Activated naive CD4-positive, alpha-beta T cell treated with anti-CD3 and anti-CD28 coated beads, Interleukin-2, amount 50 U/mL, for 24 hours (primary cell): Measurements from ENCODE around the gene CACNA1B.

Source experiments
- H3K27ac Mint-ChIP-seq: one replicate; pipeline ENCODE4 v1.8.0; 2021; ENCODE audit warnings: mild to moderate bottlenecking, mixed read lengths
- H3K27me3 Mint-ChIP-seq: one replicate; pipeline ENCODE4 v1.8.0; 2021; ENCODE audit warnings: mixed read lengths
- H3K36me3 Mint-ChIP-seq: one replicate; pipeline ENCODE4 v1.8.0; 2021; ENCODE audit warnings: mixed read lengths
- H3K4me1 Mint-ChIP-seq: one replicate; pipeline ENCODE4 v1.8.0; 2021; ENCODE audit warnings: mixed read lengths
- H3K4me3 Mint-ChIP-seq: one replicate; pipeline ENCODE4 v1.8.0; 2021; ENCODE audit warnings: mild to moderate bottlenecking, mixed read lengths
- H3K9me3 Mint-ChIP-seq: one replicate; pipeline ENCODE4 v1.8.0; 2021; ENCODE audit warnings: mixed read lengths

Gene CACNA1B

GRCh38 chr9:137892424-137893191 is 15.0 kb downstream of the CACNA1B start:
- H3K27ac Mint-ChIP-seq: no peak overlapping the region
- no peaks in the 10 kb centered on the region for H3K4me1 Mint-ChIP-seq
- no peak overlapping the region for H3K4me3 Mint-ChIP-seq
- H3K27me3 Mint-ChIP-seq: no peaks in the 10 kb centered on the region
- no peaks in the 10 kb centered on the region for H3K36me3 Mint-ChIP-seq
- no peaks in the 10 kb centered on the region for H3K9me3 Mint-ChIP-seq

- no peaks in the 10 kb centered on the region for H3K36me3 Mint-ChIP-seq
- no peak overlapping the region for H3K27ac Mint-ChIP-seq
Measured at GRCh38 chr9:137893670-137894069, 16.1 kb downstream of the CACNA1B start.

GRCh38 chr9:137899551-137900360 is 22.2 kb downstream of the CACNA1B start:
- Mint-ChIP-seq H3K27me3 (peaks cover 13% of the 10 kb centered on the region), H3K9me3 (no peaks in the 10 kb centered on the region), H3K36me3 (no peaks in the 10 kb centered on the region), H3K4me1 (no peaks in the 10 kb centered on the region), H3K4me3 (no peak overlapping the region), H3K27ac (no peak overlapping the region)

More at GRCh38 chr9:137893670-137894069, 16.1 kb downstream of the CACNA1B start:
- Mint-ChIP-seq H3K4me1 (no peaks in the 10 kb centered on the region), H3K27me3 (no peaks in the 10 kb centered on the region), H3K9me3 (no peaks in the 10 kb centered on the region), H3K4me3 (no peak overlapping the region)

GRCh38 chr9:137900584-137901310 is 23.2 kb downstream of the CACNA1B start:
- H3K4me1 Mint-ChIP-seq: no peaks in the 10 kb centered on the region
- H3K36me3 Mint-ChIP-seq: no peaks in the 10 kb centered on the region
- no peak overlapping the region for H3K27ac Mint-ChIP-seq
- peaks cover 13% of the 10 kb centered on the region for H3K27me3 Mint-ChIP-seq
- H3K9me3 Mint-ChIP-seq: no peaks in the 10 kb centered on the region
- no peak overlapping the region for H3K4me3 Mint-ChIP-seq

GRCh38 chr9:137902646-137903045 is 25.1 kb downstream of the CACNA1B start:
- no peak overlapping the region for H3K4me3 Mint-ChIP-seq
- H3K36me3 Mint-ChIP-seq: no peaks in the 10 kb centered on the region
- peaks cover 18% of the 10 kb centered on the region for H3K27me3 Mint-ChIP-seq
- no peak overlapping the region for H3K27ac Mint-ChIP-seq
- no peaks in the 10 kb centered on the region for H3K4me1 Mint-ChIP-seq
- H3K9me3 Mint-ChIP-seq: no peaks in the 10 kb centered on the region

- H3K27ac Mint-ChIP-seq: no peak overlapping the region
- H3K4me3 Mint-ChIP-seq: no peak overlapping the region
- H3K36me3 Mint-ChIP-seq: no peaks in the 10 kb centered on the region
- peaks cover 18% of the 10 kb centered on the region for H3K27me3 Mint-ChIP-seq
- no peaks in the 10 kb centered on the region for H3K4me1 Mint-ChIP-seq
- no peaks in the 10 kb centered on the region for H3K9me3 Mint-ChIP-seq
Measured at GRCh38 chr9:137905740-137906139, 28.2 kb downstream of the CACNA1B start.

GRCh38 chr9:137907776-137908175 is 30.2 kb downstream of the CACNA1B start:
- H3K27me3 Mint-ChIP-seq: peaks cover 19% of the 10 kb centered on the region
- no peak overlapping the region for H3K27ac Mint-ChIP-seq
- H3K4me3 Mint-ChIP-seq: no peak overlapping the region
- H3K9me3 Mint-ChIP-seq: no peaks in the 10 kb centered on the region
- no peaks in the 10 kb centered on the region for H3K4me1 Mint-ChIP-seq
- H3K36me3 Mint-ChIP-seq: no peaks in the 10 kb centered on the region

GRCh38 chr9:137912671-137913070 is 35.1 kb downstream of the CACNA1B start:
- no peaks in the 10 kb centered on the region for H3K9me3 Mint-ChIP-seq
- H3K27ac Mint-ChIP-seq: no peak overlapping the region
- H3K4me1 Mint-ChIP-seq: no peaks in the 10 kb centered on the region
- no peaks in the 10 kb centered on the region for H3K36me3 Mint-ChIP-seq
- no peak overlapping the region for H3K4me3 Mint-ChIP-seq
- H3K27me3 Mint-ChIP-seq: peaks cover 9% of the 10 kb centered on the region

- Mint-ChIP-seq H3K4me3 (no peak overlapping the region), H3K9me3 (no peaks in the 10 kb centered on the region), H3K36me3 (no peaks in the 10 kb centered on the region), H3K27ac (no peak overlapping the region), H3K27me3 (peaks cover 9% of the 10 kb centered on the region), H3K4me1 (no peaks in the 10 kb centered on the region)
Measured at GRCh38 chr9:137913132-137913531, 35.5 kb downstream of the CACNA1B start.

- H3K4me3 Mint-ChIP-seq: no peak overlapping the region
- no peaks in the 10 kb centered on the region for H3K4me1 Mint-ChIP-seq
- H3K27me3 Mint-ChIP-seq: peaks cover 9% of the 10 kb centered on the region
- H3K9me3 Mint-ChIP-seq: no peaks in the 10 kb centered on the region
- no peak overlapping the region for H3K27ac Mint-ChIP-seq
- no peaks in the 10 kb centered on the region for H3K36me3 Mint-ChIP-seq
Measured at GRCh38 chr9:137913771-137914767, 36.5 kb downstream of the CACNA1B start.

GRCh38 chr9:137916540-137916939 is 39.0 kb downstream of the CACNA1B start:
- Mint-ChIP-seq H3K4me1 (no peaks in the 10 kb centered on the region), H3K27me3 (peaks cover 15% of the 10 kb centered on the region), H3K27ac (no peak overlapping the region), H3K36me3 (no peaks in the 10 kb centered on the region), H3K4me3 (no peak overlapping the region), H3K9me3 (no peaks in the 10 kb centered on the region)

GRCh38 chr9:137917116-137917515 is 39.5 kb downstream of the CACNA1B start:
- Mint-ChIP-seq H3K9me3 (no peaks in the 10 kb centered on the region), H3K4me1 (no peaks in the 10 kb centered on the region), H3K4me3 (no peak overlapping the region), H3K27ac (no peak overlapping the region), H3K27me3 (peaks cover 12% of the 10 kb centered on the region), H3K36me3 (no peaks in the 10 kb centered on the region)

- Mint-ChIP-seq H3K36me3 (no peaks in the 10 kb centered on the region), H3K9me3 (no peaks in the 10 kb centered on the region), H3K4me1 (no peaks in the 10 kb centered on the region), H3K27me3 (peaks cover 10% of the 10 kb centered on the region), H3K4me3 (no peak overlapping the region), H3K27ac (no peak overlapping the region)
Measured at GRCh38 chr9:137917795-137918194, 40.2 kb downstream of the CACNA1B start.

- no peaks in the 10 kb centered on the region for H3K4me1 Mint-ChIP-seq
- no peaks in the 10 kb centered on the region for H3K9me3 Mint-ChIP-seq
- no peaks in the 10 kb centered on the region for H3K36me3 Mint-ChIP-seq
- H3K27me3 Mint-ChIP-seq: peaks cover 10% of the 10 kb centered on the region
- no peak overlapping the region for H3K4me3 Mint-ChIP-seq
- no peak overlapping the region for H3K27ac Mint-ChIP-seq
Measured at GRCh38 chr9:137918331-137919094, 40.9 kb downstream of the CACNA1B start.
